K562 (cell line): Measurements from ENCODE around the gene ANXA2. TPM values are rescaled to one million over a fixed set of nuclear protein-coding genes. Genes with fewer than 3 reads are reported as not detected.

Source experiments
- ATAC-seq: fragments of 200-7000 bp; cut with Tn5 transposase; 3 replicates; pipeline ENCODE4 v1.9.1; 2020; ENCODE audit warnings: moderate library complexity
- BruUV-seq: library from RNA; stranded (reverse); fragments of 400-500 nt; replicated peaks from 2 replicates; lab custom pipeline; 2021; lab: Mats Ljungman, UMichigan
- CTCF ChIA-PET: fragments of 300-600 bp; formaldehyde crosslinking; extraction: SDS; loops from one replicate; lab custom pipeline; 2021; ENCODE audit warnings: low intra/inter-chr PET ratio; lab: Yijun Ruan, JAX
- POLR2A ChIA-PET: fragments of 300-600, 350-650 bp; sonication (Branson Sonifier 250); formaldehyde crosslinking; extraction: SDS; loops from one replicate; lab custom pipeline; 2021; ENCODE audit warnings: antibody characterized with exemption, inconsistent platforms; lab: Yijun Ruan, JAX
- DNase-seq, 4 experiments: peaks; one replicate each; pipeline versions ENCODE4 v3.0.0 to v3.0.0-alpha.2; 2011 to 2018; ENCODE audit warnings: low spot score in 3 of 4, mixed read lengths in 3 of 4; ENCODE audit errors: extremely low read depth in 1 of 4
- FAIRE-seq: peaks from 2 replicates; lab custom pipeline; 2011; peaks lifted over from hg19 to GRCh38; lab: Jason Lieb, UNC
- H2AFZ ChIP-seq: 2 replicates; pipeline ENCODE4 v1.6.0; 2011; ENCODE audit warnings: low read depth, low read length, control low read depth, inconsistent platforms
- H3K27ac ChIP-seq: fragments of 200-600 bp; 3 replicates; pipeline ENCODE4 v1.8.0; 2011; ENCODE audit warnings: low read depth, mild to moderate bottlenecking, control low read depth, inconsistent platforms, low read length, moderate library complexity, mixed read lengths; ENCODE audit errors: extremely low read depth
- H3K27me3 ChIP-seq, 2 experiments: fragments of 300-600 bp in 1 of 2; 2 replicates in 1 of 2; 3 replicates in 1 of 2; pipeline versions ENCODE4 v1.6.0 to v1.8.0; 2011; ENCODE audit warnings: inconsistent platforms in 2 of 2, low read length in 2 of 2, mild to moderate bottlenecking in 1 of 2, mixed read lengths in 1 of 2, moderate library complexity in 1 of 2; ENCODE audit not compliant: control insufficient read depth in 2 of 2, insufficient read depth in 2 of 2
- H3K36me3 ChIP-seq: fragments of 300-600 bp; 3 replicates; pipeline ENCODE4 v1.8.0; 2011; ENCODE audit warnings: mild to moderate bottlenecking, low read length, inconsistent platforms; ENCODE audit not compliant: control insufficient read depth, insufficient read depth
- H3K4me1 ChIP-seq, 2 experiments: fragments of 200-600 bp in 1 of 2; replicated peaks in 1 of 2; 2 replicates in 1 of 2; 3 replicates in 1 of 2; pipeline versions ENCODE4 v1.5.1 to v1.8.0; 2011; ENCODE audit warnings: inconsistent platforms in 2 of 2, low read length in 2 of 2, mild to moderate bottlenecking in 1 of 2, mixed read lengths in 1 of 2, moderate library complexity in 1 of 2; ENCODE audit not compliant: control insufficient read depth in 2 of 2, insufficient read depth in 2 of 2
- H3K4me2 ChIP-seq: 2 replicates; pipeline ENCODE4 v1.6.1; 2011; ENCODE audit warnings: low read length, control low read depth, inconsistent platforms, mixed read lengths; ENCODE audit not compliant: insufficient read depth
- H3K4me3 ChIP-seq: fragments of 200-600 bp; sonication (generic), shearing (Covaris generic); 2 replicates; pipeline ENCODE4 v1.5.1; 2016; ENCODE audit warnings: control low read depth, inconsistent platforms
- H3K79me2 ChIP-seq: fragments of 200-600 bp; 3 replicates; pipeline ENCODE4 v1.8.0; 2011; ENCODE audit warnings: low read length, inconsistent platforms; ENCODE audit not compliant: control insufficient read depth, insufficient read depth
- H3K9ac ChIP-seq, 2 experiments: 2 replicates each; pipeline versions ENCODE4 v1.6.0 to v1.6.1; 2011; ENCODE audit warnings: low read depth in 2 of 2, low read length in 2 of 2, control low read depth in 1 of 2, inconsistent platforms in 1 of 2, mild to moderate bottlenecking in 1 of 2, mixed read lengths in 1 of 2; ENCODE audit not compliant: insufficient read depth in 1 of 2
- H3K9me1 ChIP-seq: one replicate; pipeline ENCODE4 v1.6.0; 2011; ENCODE audit warnings: inconsistent platforms, mild to moderate bottlenecking, low read length, moderate library complexity; ENCODE audit not compliant: control insufficient read depth, insufficient read depth
- H3K9me3 ChIP-seq: replicated peaks from 2 replicates; pipeline ENCODE4 v1.5.1; 2011; ENCODE audit warnings: low read depth, low read length, inconsistent platforms; ENCODE audit not compliant: control insufficient read depth, insufficient read depth
- H4K20me1 ChIP-seq: replicated peaks from 2 replicates; pipeline ENCODE4 v1.6.1; 2011; ENCODE audit warnings: low read length, inconsistent platforms, mixed read lengths; ENCODE audit not compliant: control insufficient read depth, insufficient read depth
- BRD9 ChIP-seq: fragments of 450-650 bp; IDR thresholded peaks from 2 replicates; pipeline ENCODE4 v1.6.1; 2018; ENCODE audit warnings: low read depth; ENCODE audit not compliant: partially characterized antibody
- STAT5A ChIP-seq: IDR thresholded peaks from 2 replicates; pipeline ENCODE4 v1.6.1; 2012; ENCODE audit warnings: low read length, inconsistent platforms, borderline replicate concordance
- STAT5B ChIP-seq: fragments of 250-450 bp; sonication (Bioruptor Pico); IDR thresholded peaks from 2 replicates; pipeline ENCODE4 v1.8.0; 2021; ENCODE audit warnings: mild to moderate bottlenecking, inconsistent platforms
- ZBED1 ChIP-seq: IDR thresholded peaks from 2 replicates; pipeline ENCODE4 v1.6.1; 2014
- ZNF146 ChIP-seq: IDR thresholded peaks from one replicate; pipeline ENCODE4 v1.6.1; 2018; ENCODE audit warnings: missing compliant biosample characterization; ENCODE audit not compliant: unreplicated experiment
- ZNF280B ChIP-seq: fragments of 250-450 bp; sonication (Bioruptor Pico); IDR thresholded peaks from 2 replicates; pipeline ENCODE4 v1.5.1; 2021; ENCODE audit warnings: mild to moderate bottlenecking
- WGBS: fragments of 100-300 bp; shearing (Covaris generic); methylation state at CpG from one replicate; pipeline ENCODE4 v1.1.6; 2016; ENCODE audit warnings: low coverage, mixed read lengths; ENCODE audit not compliant: insufficient coverage; ENCODE audit errors: missing lambda C conversion rate; 5-methylcytosine and 5-hydroxymethylcytosine counted together
- in situ Hi-C: fragments of 300-500 bp; cut with MboI; formaldehyde crosslinking; loops from 4 replicates; pipeline ENCODE4 v1.15.0; 2018; ENCODE audit warnings: inconsistent platforms, mixed read lengths
- intact Hi-C: fragments of 100-400 bp; cut with micrococcal nuclease; formaldehyde crosslinking; loops from 2 replicates; pipeline ENCODE4 v1.14.2; 2022
- polyA plus RNA-seq, 8 experiments: library from polyadenylated mRNA; depleted of rRNA in 4 of 8; stranded (reverse) in 5 of 8; unstranded in 3 of 8; fragments of >200 nt; fragmentation: Nextera tagmentation in 2 of 8; fragmentation: Illumina TruSeq in 1 of 8; extraction: Ambion mirVana in 2 of 8; extraction: Trizol in 1 of 8; gene quantifications; 2 replicates each; pipeline versions ENCODE4 v1.2.1 to v1.2.3, GENCODE V29; 2011 to 2014; ENCODE audit warnings: inconsistent platforms in 1 of 8, missing spikeins in 1 of 8
- total RNA-seq, 7 experiments: library from RNA; depleted of rRNA in 6 of 7; stranded (reverse); fragments of >200 nt in 6 of 7; fragmentation: Illumina TruSeq in 2 of 7; extraction: Trizol in 2 of 7; gene quantifications; 2 replicates each; pipeline versions ENCODE4 v1.2.1 to v1.2.3, GENCODE V29; 2011 to 2021; ENCODE audit warnings: low replicate concordance in 1 of 7

The ANXA2 gene
- total and polyA plus RNA-seq, 9 of the 15 experiments (the other 6 are each of a cell fraction or from before 2014, with no cell fraction given), result 301 to 1,102 (median 452) TPM

GRCh38 chr15:60318216-60318867 lies 79.4 kb downstream of the ANXA2 start:
- ChIA-PET POLR2A (no interaction called here), CTCF (no interaction called here)
- no peak overlapping the region for H3K27ac ChIP-seq
- in situ Hi-C loops, result loop anchor here (10.0 kb wide), 1 partner anchor 604 kb away; no protein-coding TSS in a partner anchor
- no peaks in the 10 kb centered on the region for H3K79me2 ChIP-seq
- BruUV-seq, result no TSS peak
- H3K9me3 ChIP-seq, result no peaks in the 10 kb centered on the region
- 3% methylated on average over 4 of the region's 4 CpGs for WGBS
- DNase-seq (no peak), FAIRE-seq (no peak), ATAC-seq (no peak)
- no peaks in the 10 kb centered on the region for H3K36me3 ChIP-seq
- H2AFZ ChIP-seq, result no peak overlapping the region
- no peak overlapping the region for H3K4me3 ChIP-seq
- no peak overlapping the region for H3K9ac ChIP-seq
- peaks cover 2 to 9% of the 10 kb centered on the region in 2 experiments; a peak in 3 of 5 replicates for H3K27me3 ChIP-seq
- H3K4me1 ChIP-seq, result no peaks in the 10 kb centered on the region
- H4K20me1 ChIP-seq, result no peaks in the 10 kb centered on the region
- H3K4me2 ChIP-seq, result no peak overlapping the region
- TF ChIP-seq BRD9 (no peak), STAT5B (no peak)
- no peaks in the 10 kb centered on the region for H3K9me1 ChIP-seq
- intact Hi-C loops, result no loop called here

GRCh38 chr15:60316961-60317360 lies 80.8 kb downstream of the ANXA2 start:
- no peaks in the 10 kb centered on the region for H3K9me3 ChIP-seq
- 2% methylated on average over 4 of the region's 4 CpGs for WGBS
- ChIA-PET POLR2A (interaction anchor here (0.8 to 1.2 kb wide), 2 partner anchors 9 to 34 kb away, joined by 4 to 5 read pairs; no protein-coding TSS in a partner anchor), CTCF (no interaction called here)
- no TSS peak for BruUV-seq
- H3K27ac ChIP-seq, result no peak overlapping the region
- no peak overlapping the region for H3K4me2 ChIP-seq
- peaks cover 0 to 10% of the 10 kb centered on the region in 2 experiments; a peak in 2 of 5 replicates for H3K27me3 ChIP-seq
- no peaks in the 10 kb centered on the region for H4K20me1 ChIP-seq
- no peak for ATAC-seq
- no peaks in the 10 kb centered on the region for H3K4me1 ChIP-seq
- intact Hi-C loops, result no loop called here
- H3K4me3 ChIP-seq, result no peak overlapping the region
- no peak overlapping the region for H3K9ac ChIP-seq
- H3K36me3 ChIP-seq, result no peaks in the 10 kb centered on the region
- DNase-seq, result no peak
- in situ Hi-C loops, result loop anchor here (10.0 kb wide), 1 partner anchor 602 kb away; no protein-coding TSS in a partner anchor
- H3K79me2 ChIP-seq, result no peaks in the 10 kb centered on the region
- no peak overlapping the region for H2AFZ ChIP-seq
- no peaks in the 10 kb centered on the region for H3K9me1 ChIP-seq
- FAIRE-seq, result no peak
- TF ChIP-seq STAT5A, result no peak
- TF ChIP-seq ZBED1, result no peak
- no peak for TF ChIP-seq ZNF146 (CRISPR knock-in tag)
- no peak for TF ChIP-seq ZNF280B (CRISPR knock-in tag)
